Stomach smooth muscle (tissue), 2 donors: ENCODE results near the gene TMEM42.

ENCODE experiments used
- H3K27ac ChIP-seq: one replicate; pipeline ENCODE4 v1.7.0; 2013; ENCODE audit warnings: mild to moderate bottlenecking, low read length, inconsistent platforms
- H3K27me3 ChIP-seq, 2 donors: one replicate each; pipeline ENCODE4 v1.7.0; 2013; ENCODE audit warnings: low read length in 2 of 2; ENCODE audit not compliant: insufficient read depth in 2 of 2, control insufficient read depth in 1 of 2
- H3K36me3 ChIP-seq, 2 donors: one replicate each; pipeline ENCODE4 v1.7.0; 2013; ENCODE audit warnings: low read length in 2 of 2; ENCODE audit not compliant: control insufficient read depth in 2 of 2, insufficient read depth in 2 of 2
- H3K4me1 ChIP-seq: one replicate; pipeline ENCODE4 v1.7.0; 2013; ENCODE audit warnings: low read length; ENCODE audit not compliant: control insufficient read depth, insufficient read depth
- H3K4me3 ChIP-seq, 2 donors: one replicate each; pipeline ENCODE4 v1.7.0; 2013; ENCODE audit warnings: low read length in 2 of 2
- H3K9ac ChIP-seq, 2 donors: one replicate each; pipeline ENCODE4 v1.7.0; 2013; ENCODE audit warnings: low read length in 2 of 2, mild to moderate bottlenecking in 1 of 2
- H3K9me3 ChIP-seq, 2 donors: one replicate each; pipeline ENCODE4 v1.7.0; 2013; ENCODE audit warnings: low read length in 2 of 2; ENCODE audit not compliant: control insufficient read depth in 2 of 2
- donor health status: healthy.
- donor health status: Pancreatic carcinoma.

Gene TMEM42

GRCh38 chr3:44875596-44875995 is 13.9 kb downstream of the TMEM42 start:
- Histone ChIP-seq H3K27me3 (no peaks in the 10 kb centered on the region), H3K36me3 (no peaks in the 10 kb centered on the region), H3K4me3 (no peak overlapping the region), H3K9me3 (no peaks in the 10 kb centered on the region), H3K9ac (no peak overlapping the region), H3K27ac (no peak overlapping the region), H3K4me1 (no peaks in the 10 kb centered on the region)

- Histone ChIP-seq H3K27ac (no peak overlapping the region), H3K36me3 (no peaks in the 10 kb centered on the region), H3K9me3 (no peaks in the 10 kb centered on the region), H3K27me3 (no peaks in the 10 kb centered on the region), H3K4me1 (no peaks in the 10 kb centered on the region), H3K9ac (no peak overlapping the region), H3K4me3 (no peak overlapping the region)
Observed at GRCh38 chr3:44877333-44877732, 15.6 kb downstream of the TMEM42 start.

- H3K4me1 ChIP-seq, result no peaks in the 10 kb centered on the region
- no peak overlapping the region for H3K4me3 ChIP-seq
- no peaks in the 10 kb centered on the region for H3K9me3 ChIP-seq
- peaks cover 3 to 7% of the 10 kb centered on the region in 2 donors for H3K27me3 ChIP-seq
- H3K9ac ChIP-seq, result no peak overlapping the region
- no peaks in the 10 kb centered on the region for H3K36me3 ChIP-seq
- no peak overlapping the region for H3K27ac ChIP-seq
Observed at GRCh38 chr3:44880284-44880683, 18.6 kb downstream of the TMEM42 start.

DNA sequence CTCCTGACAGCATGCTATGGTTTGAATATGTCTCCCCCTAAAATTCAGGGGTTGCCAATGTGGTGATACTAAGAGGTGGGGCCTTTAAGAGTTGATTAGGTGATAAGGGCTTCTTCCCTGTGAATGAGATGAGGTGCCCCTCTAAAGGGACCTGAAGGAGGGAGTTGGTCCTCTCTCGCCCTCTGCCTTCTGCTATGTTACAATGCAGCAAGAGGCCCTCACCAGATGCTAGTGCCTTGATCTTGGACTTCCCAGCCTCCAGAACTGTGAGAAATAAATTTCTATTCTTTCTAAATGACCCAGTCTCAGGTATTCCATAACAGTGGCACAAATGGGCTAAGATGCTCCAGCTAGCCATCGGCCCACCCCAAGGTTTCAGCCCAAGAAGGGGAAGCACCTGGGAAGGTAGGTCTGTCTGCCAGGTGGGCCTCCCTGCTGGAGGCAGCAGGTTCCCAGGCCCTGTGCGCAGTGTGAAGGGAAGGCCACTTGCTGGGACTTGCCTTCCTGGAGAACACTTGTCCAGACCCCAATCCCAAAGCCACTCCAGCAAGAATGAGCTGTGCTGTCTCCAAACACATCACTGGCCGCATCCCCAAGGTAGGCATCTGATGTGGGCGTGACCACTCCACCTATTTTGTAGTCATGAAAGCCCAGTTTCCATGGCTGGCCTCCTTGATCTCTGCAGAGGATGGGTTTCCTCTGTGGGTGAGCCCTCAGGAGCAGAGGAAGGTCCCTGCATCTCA is 21.7 kb downstream of the TMEM42 start:
- no peak overlapping the region for H3K9ac ChIP-seq
- peaks cover 2% of the 10 kb centered on the region for H3K4me1 ChIP-seq
- H3K27ac ChIP-seq, result no peak overlapping the region

GRCh38 chr3:44883999-44884431 is 22.3 kb downstream of the TMEM42 start:
- H3K27ac ChIP-seq, result no peak overlapping the region
- H3K27me3 ChIP-seq, result peaks cover 5 to 7% of the 10 kb centered on the region in 2 donors
- H3K36me3 ChIP-seq, result no peaks in the 10 kb centered on the region
- H3K4me1 ChIP-seq, result peaks cover 2% of the 10 kb centered on the region
- no peak overlapping the region for H3K9ac ChIP-seq
- no peaks in the 10 kb centered on the region for H3K9me3 ChIP-seq
- H3K4me3 ChIP-seq, result no peak overlapping the region

More for the DNA sequence above, 21.7 kb downstream of the TMEM42 start:
- H3K27me3 ChIP-seq, result peaks cover 5 to 7% of the 10 kb centered on the region in 2 donors
- H3K4me3 ChIP-seq, result no peak overlapping the region
- no peaks in the 10 kb centered on the region for H3K9me3 ChIP-seq
- no peaks in the 10 kb centered on the region for H3K36me3 ChIP-seq

- Histone ChIP-seq H3K9ac (no peak overlapping the region), H3K9me3 (no peaks in the 10 kb centered on the region), H3K27ac (no peak overlapping the region), H3K36me3 (no peaks in the 10 kb centered on the region), H3K27me3 (peaks cover 5 to 7% of the 10 kb centered on the region in 2 donors), H3K4me3 (no peak overlapping the region), H3K4me1 (peaks cover 2% of the 10 kb centered on the region)
Observed at GRCh38 chr3:44885618-44886017, 23.9 kb downstream of the TMEM42 start.

DNA sequence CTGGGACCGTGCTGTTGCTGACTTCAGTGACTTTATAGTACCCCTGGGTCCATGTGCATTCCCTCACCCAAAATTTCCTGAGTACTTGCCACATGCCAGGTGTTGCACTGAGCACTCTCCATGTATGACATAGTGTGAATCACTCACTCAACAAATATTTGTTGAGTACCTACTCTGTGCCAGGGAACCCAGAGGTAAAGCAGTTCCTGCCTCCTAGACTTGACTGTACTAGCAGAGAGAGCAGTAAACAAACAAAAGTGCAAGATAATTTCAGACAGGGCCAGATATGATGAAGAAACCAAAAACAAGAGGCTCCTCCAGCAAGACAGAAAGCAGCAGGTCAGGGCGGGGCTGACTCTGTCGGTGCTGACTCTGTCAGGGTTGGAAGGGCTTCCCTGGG is 24.8 kb downstream of the TMEM42 start:
- H3K9me3 ChIP-seq, result no peaks in the 10 kb centered on the region

DNA sequence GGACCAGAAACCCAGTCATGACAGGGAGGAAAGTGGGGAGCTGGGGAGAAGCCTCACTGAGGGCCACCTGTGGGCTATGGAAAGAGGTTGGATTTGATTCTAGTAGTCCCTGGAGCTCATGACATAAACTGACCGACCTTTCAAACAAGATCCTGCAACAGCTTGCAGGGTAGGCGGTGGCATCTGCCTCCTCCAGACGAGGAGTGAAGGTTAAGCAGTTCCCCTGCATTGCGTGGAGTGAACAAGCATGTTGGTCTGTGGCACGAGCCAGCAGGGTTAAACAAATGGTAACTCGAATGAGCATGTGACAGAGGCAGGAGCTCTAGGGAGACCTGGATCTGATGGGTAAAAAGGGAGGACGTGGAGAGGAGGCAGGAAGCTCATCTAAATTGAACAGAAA is 25.4 kb downstream of the TMEM42 start:
- H3K9ac ChIP-seq, result no peak overlapping the region
- peaks cover 5 to 7% of the 10 kb centered on the region in 2 donors for H3K27me3 ChIP-seq
- H3K4me3 ChIP-seq, result no peak overlapping the region
- H3K36me3 ChIP-seq, result no peaks in the 10 kb centered on the region
- peaks cover 2% of the 10 kb centered on the region for H3K4me1 ChIP-seq
- no peaks in the 10 kb centered on the region for H3K9me3 ChIP-seq
- H3K27ac ChIP-seq, result no peak overlapping the region

More for the DNA sequence above, 24.8 kb downstream of the TMEM42 start:
- no peak overlapping the region for H3K9ac ChIP-seq
- H3K4me3 ChIP-seq, result no peak overlapping the region
- H3K36me3 ChIP-seq, result no peaks in the 10 kb centered on the region
- H3K4me1 ChIP-seq, result peaks cover 2% of the 10 kb centered on the region
- peaks cover 5 to 7% of the 10 kb centered on the region in 2 donors for H3K27me3 ChIP-seq
- no peak overlapping the region for H3K27ac ChIP-seq

DNA sequence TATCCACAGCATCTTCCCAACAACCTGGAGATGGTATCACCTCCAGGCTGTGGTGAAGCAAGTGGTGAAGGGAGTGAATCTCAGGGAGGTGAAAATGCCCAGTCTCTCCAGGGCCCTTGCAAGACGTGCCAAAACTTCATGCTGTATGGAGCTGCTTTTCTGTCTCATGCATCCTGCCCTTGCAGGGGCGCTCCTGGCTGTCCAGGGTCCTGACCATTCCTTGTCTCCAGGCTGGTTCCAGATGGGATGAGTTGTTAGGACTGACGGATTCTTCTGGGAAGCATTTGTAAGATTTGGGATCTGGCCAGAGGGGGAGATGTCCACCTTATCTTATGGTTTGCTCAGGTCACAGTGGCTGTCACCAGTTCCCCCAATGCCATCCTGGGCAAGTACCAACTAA is 28.5 kb downstream of the TMEM42 start:
- H3K9ac ChIP-seq, result no peak overlapping the region
- H3K9me3 ChIP-seq, result no peaks in the 10 kb centered on the region
- H3K36me3 ChIP-seq, result no peaks in the 10 kb centered on the region
- H3K27me3 ChIP-seq, result peaks cover 0 to 2% of the 10 kb centered on the region in 2 donors
- H3K4me3 ChIP-seq, result no peak overlapping the region
- H3K27ac ChIP-seq, result no peak overlapping the region
- H3K4me1 ChIP-seq, result peaks cover 2% of the 10 kb centered on the region

- H3K27me3 ChIP-seq, result peaks cover 0 to 2% of the 10 kb centered on the region in 2 donors
- no peak overlapping the region for H3K27ac ChIP-seq
- no peak overlapping the region for H3K9ac ChIP-seq
Observed at GRCh38 chr3:44890852-44891251, 29.1 kb downstream of the TMEM42 start.

DNA sequence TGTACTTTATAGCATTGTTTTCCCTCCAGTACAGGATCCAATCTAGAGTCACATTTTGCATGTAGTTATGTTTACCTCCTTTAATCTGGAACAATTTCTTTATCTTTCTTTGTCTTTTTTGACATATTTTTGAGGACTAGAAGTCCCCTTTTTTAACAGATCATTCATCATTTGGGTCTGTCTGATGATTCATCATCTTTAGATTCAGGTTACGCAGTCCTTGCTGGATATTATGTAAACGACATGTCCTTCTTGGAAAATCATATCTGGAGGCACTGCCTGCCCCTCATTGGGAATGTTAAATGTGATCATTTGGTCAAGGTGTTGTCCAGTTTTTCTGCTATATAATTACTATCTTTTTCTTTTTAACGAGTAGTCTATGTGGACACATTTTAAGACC is 31.0 kb downstream of the TMEM42 start:
- H3K9ac ChIP-seq, result no peak overlapping the region
- no peak overlapping the region for H3K27ac ChIP-seq

More at GRCh38 chr3:44890852-44891251, 29.1 kb downstream of the TMEM42 start:
- Histone ChIP-seq H3K9me3 (no peaks in the 10 kb centered on the region), H3K36me3 (no peaks in the 10 kb centered on the region), H3K4me3 (no peak overlapping the region), H3K4me1 (no peaks in the 10 kb centered on the region)

More for the DNA sequence above, 31.0 kb downstream of the TMEM42 start:
- Histone ChIP-seq H3K4me1 (no peaks in the 10 kb centered on the region), H3K27me3 (no peaks in the 10 kb centered on the region), H3K4me3 (no peak overlapping the region), H3K9me3 (no peaks in the 10 kb centered on the region), H3K36me3 (no peaks in the 10 kb centered on the region)
